HepG2 (cell line): ENCODE data around the gene BEX1. TPM values are rescaled to one million over a fixed set of nuclear protein-coding genes. Genes with fewer than 3 reads are reported as not detected.

ENCODE experiments used
- AKNA ChIP-seq: sonication (generic); formaldehyde crosslinking; IDR thresholded peaks from 2 replicates; pipeline ENCODE4 v1.4.0; 2020; ENCODE audit warnings: missing genetic modification reagents, borderline replicate concordance
- ATAD3A ChIP-seq: sonication (generic); formaldehyde crosslinking; IDR thresholded peaks from 2 replicates; pipeline ENCODE4 v1.4.0; 2020; ENCODE audit warnings: missing genetic modification reagents
- ATF7 ChIP-seq, 2 experiments: fragments of 450-650 bp in 1 of 2; sonication (generic) in 1 of 2; formaldehyde crosslinking in 1 of 2; IDR thresholded peaks; 2 replicates each; pipeline versions ENCODE4 v1.4.0 to v1.6.1; 2016 to 2020; ENCODE audit warnings: antibody characterized with exemption in 1 of 2, mild to moderate bottlenecking in 1 of 2, missing genetic modification reagents in 1 of 2
- CC2D1A ChIP-seq: sonication (generic); formaldehyde crosslinking; IDR thresholded peaks from 2 replicates; pipeline ENCODE4 v1.8.1; 2023; ENCODE audit warnings: mild to moderate bottlenecking, missing genetic modification reagents
- GABPB1 ChIP-seq: IDR thresholded peaks from 2 replicates; pipeline ENCODE4 v1.6.1; 2016; ENCODE audit warnings: mild to moderate bottlenecking, missing genetic modification reagents, moderate library complexity, missing compliant biosample characterization
- NR2C2 ChIP-seq: sonication (generic); formaldehyde crosslinking; IDR thresholded peaks from 2 replicates; pipeline ENCODE4 v1.4.0; 2020; ENCODE audit warnings: missing genetic modification reagents, mild to moderate bottlenecking, moderate library complexity, borderline replicate concordance
- POGZ ChIP-seq: sonication (generic); formaldehyde crosslinking; IDR thresholded peaks from 2 replicates; pipeline ENCODE4 v1.4.0; 2020; ENCODE audit warnings: mild to moderate bottlenecking, missing genetic modification reagents
- RARG ChIP-seq: sonication (generic); formaldehyde crosslinking; IDR thresholded peaks from 2 replicates; pipeline ENCODE4 v1.4.0; 2020; ENCODE audit warnings: low read depth, mild to moderate bottlenecking, missing genetic modification reagents
- RCOR2 ChIP-seq: IDR thresholded peaks from 2 replicates; pipeline ENCODE4 v1.6.1; 2016; ENCODE audit warnings: missing biosample characterization, missing genetic modification reagents
- ZBTB39 ChIP-seq: sonication (generic); formaldehyde crosslinking; IDR thresholded peaks from 2 replicates; pipeline ENCODE4 v1.5.0; 2020; ENCODE audit warnings: missing genetic modification reagents
- ZBTB42 ChIP-seq: sonication (generic); formaldehyde crosslinking; IDR thresholded peaks from 2 replicates; pipeline ENCODE4 v1.5.0; 2020; ENCODE audit warnings: mild to moderate bottlenecking, missing genetic modification reagents
- ZBTB44 ChIP-seq: sonication (generic); formaldehyde crosslinking; IDR thresholded peaks from 2 replicates; pipeline ENCODE4 v1.4.0; 2020; ENCODE audit warnings: missing genetic modification reagents
- ZMYM4 ChIP-seq: sonication (generic); formaldehyde crosslinking; IDR thresholded peaks from 2 replicates; pipeline ENCODE4 v1.8.1; 2023; ENCODE audit warnings: mild to moderate bottlenecking, missing genetic modification reagents
- ZNF121 ChIP-seq: sonication (generic); formaldehyde crosslinking; IDR thresholded peaks from 2 replicates; pipeline ENCODE4 v1.5.0; 2020; ENCODE audit warnings: mild to moderate bottlenecking, missing genetic modification reagents
- ZNF253 ChIP-seq: sonication (generic); formaldehyde crosslinking; IDR thresholded peaks from 2 replicates; pipeline ENCODE4 v1.8.0; 2022; ENCODE audit warnings: mild to moderate bottlenecking, missing genetic modification reagents, borderline replicate concordance
- ZNF33B ChIP-seq: sonication (generic); formaldehyde crosslinking; IDR thresholded peaks from 2 replicates; pipeline ENCODE4 v1.5.1; 2020; ENCODE audit warnings: mild to moderate bottlenecking, missing genetic modification reagents
- ZNF589 ChIP-seq: sonication (generic); formaldehyde crosslinking; conservative IDR thresholded peaks from 2 replicates; pipeline ENCODE4 v1.8.0; 2022; ENCODE audit warnings: mild to moderate bottlenecking, moderate library complexity, missing genetic modification reagents
- ZNF639 ChIP-seq: conservative IDR thresholded peaks from 2 replicates; pipeline ENCODE4 v1.6.1; 2018; ENCODE audit warnings: missing genetic modification reagents
- ZNF660 ChIP-seq: sonication (generic); formaldehyde crosslinking; IDR thresholded peaks from 2 replicates; pipeline ENCODE4 v1.5.1; 2020; ENCODE audit warnings: mild to moderate bottlenecking, low read depth, missing genetic modification reagents, borderline replicate concordance
- ZNF678 ChIP-seq: sonication (generic); formaldehyde crosslinking; IDR thresholded peaks from 2 replicates; pipeline ENCODE4 v1.4.0; 2020; ENCODE audit warnings: mild to moderate bottlenecking, missing genetic modification reagents
- ZNF850 ChIP-seq: sonication (generic); formaldehyde crosslinking; conservative IDR thresholded peaks from 2 replicates; pipeline ENCODE4 v1.9.0; 2021; ENCODE audit warnings: mild to moderate bottlenecking, missing genetic modification reagents
- polyA plus RNA-seq, 8 experiments: library from polyadenylated mRNA; depleted of rRNA in 3 of 8; stranded (reverse) in 7 of 8; unstranded in 1 of 8; fragments of >200 nt; fragmentation: Illumina TruSeq in 4 of 8; extraction: Trizol in 4 of 8; gene quantifications; 2 replicates each; pipeline versions ENCODE4 v1.2.1 to v1.2.3, GENCODE V29; 2011 to 2016; ENCODE audit warnings: low read depth in 4 of 8, missing spikeins in 1 of 8, mixed read lengths in 1 of 8; ENCODE audit not compliant: insufficient read depth in 1 of 8
- total RNA-seq, 5 experiments: library from RNA; depleted of rRNA; stranded (reverse); fragments of >200 nt; fragmentation: Illumina TruSeq; extraction: Trizol; gene quantifications; 2 replicates each; pipeline ENCODE4 v1.2.3, GENCODE V29; 2016; ENCODE audit warnings: low read depth in 1 of 5

BEX1 gene
- total and polyA plus RNA-seq, 2 of the 13 experiments (the other 11 are each of a cell fraction or from before 2014, with no cell fraction given) = 29.4 to 69.4 TPM

- TF ChIP-seq AKNA (CRISPR knock-in tag) (no peak), ZBTB44 (no peak), ATF7 (IDR thresholded peaks at IDR 0.05) (no peak), ATF7 (CRISPR knock-in tag; IDR thresholded peaks at IDR 0.05) (no peak), GABPB1 (CRISPR knock-in tag) (peak; percentile 36; the same call in 1 of the 2 replicates), ZNF589 (CRISPR knock-in tag) (no peak), ATAD3A (CRISPR knock-in tag) (no peak), ZNF639 (CRISPR knock-in tag) (no peak), ZNF850 (CRISPR knock-in tag) (no peak), ZNF253 (CRISPR knock-in tag) (no peak), ZNF660 (CRISPR knock-in tag) (no peak), ZBTB42 (CRISPR knock-in tag) (no peak), ZMYM4 (CRISPR knock-in tag) (peak; percentile 25; the same call in 1 of the 2 replicates), NR2C2 (no peak), ZBTB39 (CRISPR knock-in tag) (no peak), ZNF33B (no peak), CC2D1A (CRISPR knock-in tag) (no peak), RCOR2 (CRISPR knock-in tag) (no peak), ZNF121 (CRISPR knock-in tag) (no peak), RARG (no peak), ZNF678 (no peak), POGZ (no peak)
These were observed at the start of gene BEX1 (continued) for GRCh38 chrX:103063918-103064434.
